H1 (cell line): ENCODE results near the gene LDLRAD3. TPM values are rescaled to one million over a fixed set of nuclear protein-coding genes. Genes with fewer than 3 reads are reported as not detected.

Experiments
- CTCF ChIA-PET: fragments of 300-600 bp; sonication (Branson Sonifier 250); formaldehyde crosslinking; loops from one replicate; lab custom pipeline; 2021; ENCODE audit not compliant: partially characterized antibody; lab: Charles Lee
- POLR2A ChIA-PET: fragments of 300-600 bp; sonication (Branson Sonifier 250); formaldehyde crosslinking; loops from one replicate; lab custom pipeline; 2021; ENCODE audit warnings: inconsistent platforms; ENCODE audit not compliant: partially characterized antibody; lab: Charles Lee
- DNase-seq, 2 experiments: peaks; one replicate each; pipeline versions ENCODE4 v3.0.0 to v3.0.0-alpha.2; 2010 to 2022; ENCODE audit warnings: low spot score in 2 of 2, low read depth in 1 of 2, mixed read lengths in 1 of 2
- FAIRE-seq: peaks from 2 replicates; lab custom pipeline; 2011; peaks lifted over from hg19 to GRCh38; lab: Jason Lieb, UNC
- H2AFZ ChIP-seq: 2 replicates; pipeline ENCODE4 v1.8.1; 2012; ENCODE audit warnings: low read length, inconsistent platforms
- H2AK5ac ChIP-seq: 2 replicates; pipeline ENCODE4 v1.6.1; 2013; ENCODE audit warnings: low read depth, low read length
- H2BK120ac ChIP-seq: replicated peaks from 2 replicates; pipeline ENCODE3; 2013; ENCODE audit warnings: low read depth, low read length, inconsistent platforms
- H2BK12ac ChIP-seq: 2 replicates; pipeline ENCODE4 v1.6.1; 2013; ENCODE audit warnings: low read depth, low read length
- H2BK15ac ChIP-seq: 2 replicates; pipeline ENCODE4 v1.6.1; 2013; ENCODE audit warnings: low read length
- H2BK20ac ChIP-seq: 2 replicates; pipeline ENCODE4 v1.6.1; 2013; ENCODE audit warnings: low read length
- H2BK5ac ChIP-seq: 2 replicates; pipeline ENCODE4 v1.6.1; 2013; ENCODE audit warnings: low read depth, low read length
- H3K14ac ChIP-seq: 2 replicates; pipeline ENCODE4 v1.6.1; 2013; ENCODE audit warnings: inconsistent platforms; ENCODE audit not compliant: insufficient read length
- H3K18ac ChIP-seq: 2 replicates; pipeline ENCODE4 v1.6.1; 2013; ENCODE audit warnings: low read length; ENCODE audit errors: extremely low read depth
- H3K23ac ChIP-seq: 2 replicates; pipeline ENCODE4 v1.6.1; 2013; ENCODE audit warnings: inconsistent platforms; ENCODE audit not compliant: insufficient read length
- H3K23me2 ChIP-seq: 2 replicates; pipeline ENCODE4 v1.6.1; 2013; ENCODE audit warnings: low read depth, low read length
- H3K27ac ChIP-seq: 2 replicates; pipeline ENCODE4 v1.6.1; 2011; ENCODE audit warnings: low read depth, low read length, inconsistent platforms
- H3K27me3 ChIP-seq, 4 experiments: replicated peaks in 1 of 4; 1 replicate in 1 of 4; 2 replicates in 3 of 4; pipeline versions ENCODE4 v1.6.1 to v1.8.1; 2011 to 2013; ENCODE audit warnings: low read length in 3 of 4, mild to moderate bottlenecking in 3 of 4, inconsistent platforms in 2 of 4, mixed read lengths in 2 of 4, moderate library complexity in 1 of 4; ENCODE audit not compliant: control insufficient read depth in 3 of 4, insufficient read depth in 3 of 4; ENCODE audit errors: extremely low read depth in 1 of 4
- H3K36me3 ChIP-seq, 4 experiments: 2 replicates each; pipeline versions ENCODE4 v1.6.1 to v1.8.1; 2011 to 2013; ENCODE audit warnings: mild to moderate bottlenecking in 4 of 4, low read length in 3 of 4, moderate library complexity in 2 of 4, control low read depth in 1 of 4, inconsistent platforms in 1 of 4; ENCODE audit not compliant: insufficient read depth in 4 of 4, control insufficient read depth in 2 of 4
- H3K4ac ChIP-seq: replicated peaks from 2 replicates; pipeline ENCODE3; 2013; ENCODE audit warnings: low read length, low read depth, mixed read lengths, inconsistent platforms; ENCODE audit not compliant: insufficient read length
- H3K4me1 ChIP-seq, 4 experiments: replicated peaks in 1 of 4; 1 replicate in 1 of 4; 2 replicates in 3 of 4; pipeline versions ENCODE4 v1.6.1 to v1.8.1; 2011 to 2013; ENCODE audit warnings: low read length in 3 of 4, inconsistent platforms in 2 of 4, mixed read lengths in 1 of 4; ENCODE audit not compliant: insufficient read depth in 4 of 4, control insufficient read depth in 3 of 4
- H3K4me2 ChIP-seq, 2 experiments: 2 replicates each; pipeline versions ENCODE4 v1.6.1 to v1.8.1; 2011 to 2013; ENCODE audit warnings: low read depth in 2 of 2, low read length in 2 of 2, control low read depth in 1 of 2, inconsistent platforms in 1 of 2, mild to moderate bottlenecking in 1 of 2; ENCODE audit not compliant: insufficient read depth in 1 of 2
- H3K4me3 ChIP-seq, 4 experiments: fragments of 200-600, 300-600 bp in 1 of 4; sonication (generic), shearing (Covaris generic), sonication (Bioruptor Twin) in 1 of 4; 2 replicates each; pipeline versions ENCODE4 v1.5.1 to v1.8.1; 2011 to 2016; ENCODE audit warnings: low read length in 4 of 4, low read depth in 3 of 4, control low read depth in 2 of 4, inconsistent platforms in 2 of 4, mild to moderate bottlenecking in 2 of 4, mixed read lengths in 1 of 4, moderate library complexity in 1 of 4; ENCODE audit not compliant: insufficient read depth in 2 of 4; ENCODE audit errors: extremely low read depth in 1 of 4
- H3K56ac ChIP-seq: replicated peaks from 2 replicates; pipeline ENCODE3; 2013; ENCODE audit warnings: low read depth, mild to moderate bottlenecking, mixed read lengths, low read length, inconsistent platforms; ENCODE audit not compliant: insufficient read length
- H3K79me1 ChIP-seq: 2 replicates; pipeline ENCODE4 v1.6.1; 2013; ENCODE audit warnings: low read depth, low read length, control low read depth
- H3K79me2 ChIP-seq, 2 experiments: 2 replicates each; pipeline versions ENCODE4 v1.6.1 to v1.8.1; 2012 to 2013; ENCODE audit warnings: low read length in 2 of 2, mild to moderate bottlenecking in 2 of 2, inconsistent platforms in 1 of 2; ENCODE audit not compliant: insufficient read depth in 2 of 2, control insufficient read depth in 1 of 2
- H3K9ac ChIP-seq, 4 experiments: replicated peaks in 1 of 4; 1 replicate in 1 of 4; 2 replicates in 3 of 4; pipeline versions ENCODE4 v1.6.1 to v1.8.1; 2011 to 2013; ENCODE audit warnings: low read depth in 3 of 4, low read length in 3 of 4, control low read depth in 2 of 4, mild to moderate bottlenecking in 2 of 4, moderate library complexity in 2 of 4, inconsistent platforms in 1 of 4; ENCODE audit errors: extremely low read depth in 1 of 4
- H3K9me3 ChIP-seq, 2 experiments: 2 replicates each; pipeline versions ENCODE4 v1.6.1 to v1.8.1; 2012 to 2013; ENCODE audit warnings: mild to moderate bottlenecking in 2 of 2, moderate library complexity in 2 of 2, control low read depth in 1 of 2, inconsistent platforms in 1 of 2, low read depth in 1 of 2, low read length in 1 of 2, mixed read lengths in 1 of 2; ENCODE audit not compliant: insufficient read depth in 2 of 2
- H4K20me1 ChIP-seq, 2 experiments: replicated peaks in 1 of 2; 2 replicates each; pipeline versions ENCODE3 to v1.8.1; 2011 to 2013; ENCODE audit warnings: inconsistent platforms in 2 of 2, low read length in 2 of 2, mild to moderate bottlenecking in 1 of 2; ENCODE audit not compliant: insufficient read depth in 2 of 2, control insufficient read depth in 1 of 2
- H4K5ac ChIP-seq: 2 replicates; pipeline ENCODE4 v1.6.1; 2013; ENCODE audit warnings: low read length, low read depth, mixed read lengths, inconsistent platforms; ENCODE audit not compliant: insufficient read length
- H4K8ac ChIP-seq: 2 replicates; pipeline ENCODE4 v1.8.0; 2013; ENCODE audit warnings: mild to moderate bottlenecking, moderate library complexity, low read length, inconsistent platforms; ENCODE audit not compliant: insufficient read depth; ENCODE audit errors: extremely low read depth
- H4K91ac ChIP-seq: replicated peaks from 2 replicates; pipeline ENCODE3; 2013; ENCODE audit warnings: low read length, mixed read lengths, inconsistent platforms; ENCODE audit not compliant: insufficient read length
- BCL11A ChIP-seq, 2 experiments: IDR thresholded peaks; one replicate each; pipeline ENCODE4 v1.6.1; 2011; ENCODE audit warnings: low read depth in 2 of 2, low read length in 2 of 2, mild to moderate bottlenecking in 2 of 2
- CBX8 ChIP-seq: fragments of 300-800, 300-1000 bp; sonication (generic); IDR thresholded peaks from 2 replicates; pipeline ENCODE4 v1.7.1; 2016; ENCODE audit warnings: low read depth, low read length, borderline replicate concordance
- CHD2 ChIP-seq: IDR thresholded peaks from 2 replicates; pipeline ENCODE4 v1.6.1; 2012; ENCODE audit warnings: low read length, improper control_type of control experiment
- E2F6 ChIP-seq: IDR thresholded peaks from 2 replicates; pipeline ENCODE4 v1.6.1; 2012; ENCODE audit warnings: inconsistent platforms
- EP300 ChIP-seq, 2 experiments: IDR thresholded peaks; 1 replicate in 1 of 2; 2 replicates in 1 of 2; pipeline ENCODE4 v1.6.1; 2011 to 2012; ENCODE audit warnings: low read depth in 2 of 2, low read length in 2 of 2, mild to moderate bottlenecking in 2 of 2, borderline replicate concordance in 1 of 2, inconsistent platforms in 1 of 2, moderate library complexity in 1 of 2
- HDAC2 ChIP-seq, 2 experiments: fragments of 300-600 bp in 1 of 2; sonication (generic) in 1 of 2; IDR thresholded peaks; 2 replicates each; pipeline ENCODE4 v1.6.1; 2011 to 2012; ENCODE audit warnings: low read depth in 2 of 2, low read length in 2 of 2, mild to moderate bottlenecking in 2 of 2, moderate library complexity in 2 of 2, borderline replicate concordance in 1 of 2, inconsistent platforms in 1 of 2
- KDM1A ChIP-seq: fragments of 200-600, 300-600 bp; sonication (generic); IDR thresholded peaks from 2 replicates; pipeline ENCODE4 v1.7.1; 2016; ENCODE audit warnings: mild to moderate bottlenecking, low read length, borderline replicate concordance
- KDM4A ChIP-seq: IDR thresholded peaks from one replicate; pipeline ENCODE4 v1.7.1; 2012; ENCODE audit warnings: low read depth, mild to moderate bottlenecking, moderate library complexity, low read length, inconsistent platforms; ENCODE audit not compliant: severe bottlenecking
- MAX ChIP-seq: IDR thresholded peaks from 2 replicates; pipeline ENCODE4 v1.6.1; 2012; ENCODE audit warnings: inconsistent platforms
- SP2 ChIP-seq: IDR thresholded peaks from 2 replicates; pipeline ENCODE4 v1.6.1; 2012; ENCODE audit warnings: mild to moderate bottlenecking, low read length, inconsistent platforms
- SP4 ChIP-seq: IDR thresholded peaks from 2 replicates; pipeline ENCODE4 v1.6.1; 2012; ENCODE audit warnings: low read length, inconsistent platforms
- WGBS, 2 experiments: shearing (Covaris generic) in 1 of 2; methylation state at CpG; one replicate each; pipeline versions ENCODE4 v1.1.6 to v1.1.7; 2013 to 2015; ENCODE audit warnings: low lambda C conversion rate in 2 of 2, mixed read lengths in 2 of 2, inconsistent platforms in 1 of 2, low coverage in 1 of 2, missing lambda C conversion rate in 1 of 2; ENCODE audit not compliant: insufficient replicate concordance in 2 of 2, insufficient coverage in 1 of 2, insufficient read length in 1 of 2; ENCODE audit errors: extremely low coverage in 1 of 2, missing lambda C conversion rate in 1 of 2; 5-methylcytosine and 5-hydroxymethylcytosine counted together
- polyA plus RNA-seq, 7 experiments: library from polyadenylated mRNA; depleted of rRNA in 3 of 7; stranded (reverse) in 5 of 7; unstranded in 2 of 7; fragments of >200 nt in 5 of 7; fragments of 200-250 nt in 2 of 7; gene quantifications; 1 replicate in 5 of 7; 2 replicates in 1 of 7; 4 replicates in 1 of 7; pipeline versions ENCODE4 v1.2.1 to v1.2.3, GENCODE V29; 2011 to 2013; ENCODE audit warnings: missing spikeins in 2 of 7, mixed read lengths in 2 of 7
- total RNA-seq: library from RNA; stranded (reverse); fragmentation: NEBNext Ultra II Directional; extraction: Animal tissue kit (Norgen Biotek cat#: 25700); gene quantifications from 2 replicates; pipeline ENCODE4 v1.2.1, GENCODE V29; 2021

Gene LDLRAD3
- total and polyA plus RNA-seq, 2 of the 8 experiments (the other 6 are each of a cell fraction or from before 2014, with no cell fraction given) = 18.6 to 22.8 TPM

GRCh38 chr11:35909511-35910265, 34.2 kb upstream of the LDLRAD3 start:
- Histone ChIP-seq H3K4me1 (no peaks in the 10 kb centered on the region), H3K27ac (no peak overlapping the region), H3K56ac (no peak overlapping the region), H3K27me3 (no peaks in the 10 kb centered on the region), H4K20me1 (no peaks in the 10 kb centered on the region), H2AK5ac (no peak overlapping the region), H2BK20ac (no peak overlapping the region), H3K23ac (no peak overlapping the region), H2AFZ (no peak overlapping the region), H3K4ac (no peak overlapping the region), H4K8ac (no peak overlapping the region), H3K79me1 (no peaks in the 10 kb centered on the region), H2BK120ac (no peak overlapping the region), H2BK5ac (no peak overlapping the region), H3K9ac (peak overlapping the region in 1 of 4 experiments; percentile 8; a peak in 1 of 7 replicates), H4K5ac (no peak overlapping the region), H4K91ac (no peak overlapping the region), H3K4me3 (no peak overlapping the region), H3K4me2 (no peak overlapping the region), H3K18ac (no peak overlapping the region), H3K36me3 (no peaks in the 10 kb centered on the region), H2BK15ac (no peak overlapping the region), H3K23me2 (no peaks in the 10 kb centered on the region), H3K9me3 (no peaks in the 10 kb centered on the region), H2BK12ac (no peak overlapping the region), H3K14ac (no peak overlapping the region), H3K79me2 (no peaks in the 10 kb centered on the region)
- no peak for FAIRE-seq
- CTCF ChIA-PET = interaction anchor here (0.7 kb wide), 1 partner anchor 87 kb away, joined by 3 read pairs; no protein-coding TSS in a partner anchor
- no peak for DNase-seq
- 82% methylated on average over 3 of the region's 3 CpGs; no CpG with 5 or more reads in 1 of the 2 experiments for WGBS, 2 experiments
- POLR2A ChIA-PET = no interaction called here
- TF ChIP-seq E2F6 = no peak
- TF ChIP-seq CBX8 = no peak
- no peak for TF ChIP-seq BCL11A (IDR thresholded peaks at IDR 0.05; ENCODE audit: low read depth in 2 of 2, low read length in 2 of 2)
- no peak for TF ChIP-seq MAX
- TF ChIP-seq KDM4A = no peak
- TF ChIP-seq CHD2 = no peak
- TF ChIP-seq SP2 = no peak
- TF ChIP-seq EP300 (IDR thresholded peaks at IDR 0.05; ENCODE audit: borderline replicate concordance in 1 of 2, low read depth in 2 of 2, low read length in 2 of 2) = no peak
- no peak for TF ChIP-seq SP4
- no peak for TF ChIP-seq KDM1A
- TF ChIP-seq HDAC2 (IDR thresholded peaks at IDR 0.05; ENCODE audit: borderline replicate concordance in 1 of 2, low read depth in 2 of 2, low read length in 2 of 2) = no peak
